H1 (cell line): ENCODE results near the gene INSM1. TPM values are rescaled to one million over a fixed set of nuclear protein-coding genes. Genes with fewer than 3 reads are reported as not detected.

Experiments
- CREB1 ChIP-seq: IDR thresholded peaks from 2 replicates; pipeline ENCODE4 v1.6.1; 2012; ENCODE audit warnings: inconsistent platforms
- JUN ChIP-seq: IDR thresholded peaks from 2 replicates; pipeline ENCODE4 v1.6.1; 2011; ENCODE audit warnings: low read depth, mild to moderate bottlenecking, improper control_type of control experiment, low read length
- RBBP5 ChIP-seq: IDR thresholded peaks from 2 replicates; pipeline ENCODE4 v1.7.1; 2012; ENCODE audit warnings: low read depth, mild to moderate bottlenecking, inconsistent platforms, low read length, moderate library complexity, borderline replicate concordance
- polyA plus RNA-seq, 7 experiments: library from polyadenylated mRNA; depleted of rRNA in 3 of 7; stranded (reverse) in 5 of 7; unstranded in 2 of 7; fragments of >200 nt in 5 of 7; fragments of 200-250 nt in 2 of 7; gene quantifications; 1 replicate in 5 of 7; 2 replicates in 1 of 7; 4 replicates in 1 of 7; pipeline versions ENCODE4 v1.2.1 to v1.2.3, GENCODE V29; 2011 to 2013; ENCODE audit warnings: missing spikeins in 2 of 7, mixed read lengths in 2 of 7
- total RNA-seq: library from RNA; stranded (reverse); fragmentation: NEBNext Ultra II Directional; extraction: Animal tissue kit (Norgen Biotek cat#: 25700); gene quantifications from 2 replicates; pipeline ENCODE4 v1.2.1, GENCODE V29; 2021
- TF ChIP-seq, protein P1 (sequence below): fragments of 300-600 bp; sonication (generic); IDR thresholded peaks from 2 replicates; pipeline ENCODE4 v1.7.1; 2012; ENCODE audit warnings: low read length, moderate library complexity, mild to moderate bottlenecking, inconsistent platforms; ENCODE audit not compliant: insufficient replicate concordance
- TF ChIP-seq, protein P2 (sequence below): IDR thresholded peaks from 2 replicates; pipeline ENCODE4 v1.6.1; 2012; ENCODE audit warnings: inconsistent platforms
- TF ChIP-seq, protein P3 (sequence below), 3 experiments: IDR thresholded peaks; 1 replicate in 2 of 3; 2 replicates in 1 of 3; pipeline versions ENCODE4 v1.5.1 to v1.6.1; 2011; ENCODE audit warnings: low read length in 3 of 3, mild to moderate bottlenecking in 3 of 3, inconsistent platforms in 2 of 3, low read depth in 1 of 3, moderate library complexity in 1 of 3; ENCODE audit not compliant: insufficient read depth in 1 of 3; ENCODE audit errors: control extremely low read depth in 1 of 3

Gene INSM1
- total and polyA plus RNA-seq, 2 of the 8 experiments (the other 6 are each of a cell fraction or from before 2014, with no cell fraction given) = 0.86 to 2.5 TPM

DNA sequence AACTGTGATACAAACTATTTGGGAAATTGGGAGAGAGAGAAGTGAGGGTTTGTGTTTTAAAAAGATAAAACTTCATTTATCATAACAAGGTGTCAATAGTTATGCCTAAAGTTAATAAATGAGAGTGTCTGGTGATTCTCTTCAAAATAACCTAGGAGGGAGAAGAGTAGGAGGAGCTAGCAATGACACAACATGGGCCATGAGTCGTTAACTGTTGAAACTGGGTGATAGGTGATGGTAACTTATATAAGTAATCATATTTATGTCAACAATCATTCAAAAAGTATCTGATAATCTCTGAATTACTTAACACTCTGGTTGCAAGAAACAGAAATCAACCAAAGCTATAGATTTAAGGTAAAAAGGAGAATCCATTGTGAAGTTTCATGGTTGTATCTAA lies 46.8 kb upstream of the INSM1 start (continued):
- TF ChIP-seq, protein P1, sequence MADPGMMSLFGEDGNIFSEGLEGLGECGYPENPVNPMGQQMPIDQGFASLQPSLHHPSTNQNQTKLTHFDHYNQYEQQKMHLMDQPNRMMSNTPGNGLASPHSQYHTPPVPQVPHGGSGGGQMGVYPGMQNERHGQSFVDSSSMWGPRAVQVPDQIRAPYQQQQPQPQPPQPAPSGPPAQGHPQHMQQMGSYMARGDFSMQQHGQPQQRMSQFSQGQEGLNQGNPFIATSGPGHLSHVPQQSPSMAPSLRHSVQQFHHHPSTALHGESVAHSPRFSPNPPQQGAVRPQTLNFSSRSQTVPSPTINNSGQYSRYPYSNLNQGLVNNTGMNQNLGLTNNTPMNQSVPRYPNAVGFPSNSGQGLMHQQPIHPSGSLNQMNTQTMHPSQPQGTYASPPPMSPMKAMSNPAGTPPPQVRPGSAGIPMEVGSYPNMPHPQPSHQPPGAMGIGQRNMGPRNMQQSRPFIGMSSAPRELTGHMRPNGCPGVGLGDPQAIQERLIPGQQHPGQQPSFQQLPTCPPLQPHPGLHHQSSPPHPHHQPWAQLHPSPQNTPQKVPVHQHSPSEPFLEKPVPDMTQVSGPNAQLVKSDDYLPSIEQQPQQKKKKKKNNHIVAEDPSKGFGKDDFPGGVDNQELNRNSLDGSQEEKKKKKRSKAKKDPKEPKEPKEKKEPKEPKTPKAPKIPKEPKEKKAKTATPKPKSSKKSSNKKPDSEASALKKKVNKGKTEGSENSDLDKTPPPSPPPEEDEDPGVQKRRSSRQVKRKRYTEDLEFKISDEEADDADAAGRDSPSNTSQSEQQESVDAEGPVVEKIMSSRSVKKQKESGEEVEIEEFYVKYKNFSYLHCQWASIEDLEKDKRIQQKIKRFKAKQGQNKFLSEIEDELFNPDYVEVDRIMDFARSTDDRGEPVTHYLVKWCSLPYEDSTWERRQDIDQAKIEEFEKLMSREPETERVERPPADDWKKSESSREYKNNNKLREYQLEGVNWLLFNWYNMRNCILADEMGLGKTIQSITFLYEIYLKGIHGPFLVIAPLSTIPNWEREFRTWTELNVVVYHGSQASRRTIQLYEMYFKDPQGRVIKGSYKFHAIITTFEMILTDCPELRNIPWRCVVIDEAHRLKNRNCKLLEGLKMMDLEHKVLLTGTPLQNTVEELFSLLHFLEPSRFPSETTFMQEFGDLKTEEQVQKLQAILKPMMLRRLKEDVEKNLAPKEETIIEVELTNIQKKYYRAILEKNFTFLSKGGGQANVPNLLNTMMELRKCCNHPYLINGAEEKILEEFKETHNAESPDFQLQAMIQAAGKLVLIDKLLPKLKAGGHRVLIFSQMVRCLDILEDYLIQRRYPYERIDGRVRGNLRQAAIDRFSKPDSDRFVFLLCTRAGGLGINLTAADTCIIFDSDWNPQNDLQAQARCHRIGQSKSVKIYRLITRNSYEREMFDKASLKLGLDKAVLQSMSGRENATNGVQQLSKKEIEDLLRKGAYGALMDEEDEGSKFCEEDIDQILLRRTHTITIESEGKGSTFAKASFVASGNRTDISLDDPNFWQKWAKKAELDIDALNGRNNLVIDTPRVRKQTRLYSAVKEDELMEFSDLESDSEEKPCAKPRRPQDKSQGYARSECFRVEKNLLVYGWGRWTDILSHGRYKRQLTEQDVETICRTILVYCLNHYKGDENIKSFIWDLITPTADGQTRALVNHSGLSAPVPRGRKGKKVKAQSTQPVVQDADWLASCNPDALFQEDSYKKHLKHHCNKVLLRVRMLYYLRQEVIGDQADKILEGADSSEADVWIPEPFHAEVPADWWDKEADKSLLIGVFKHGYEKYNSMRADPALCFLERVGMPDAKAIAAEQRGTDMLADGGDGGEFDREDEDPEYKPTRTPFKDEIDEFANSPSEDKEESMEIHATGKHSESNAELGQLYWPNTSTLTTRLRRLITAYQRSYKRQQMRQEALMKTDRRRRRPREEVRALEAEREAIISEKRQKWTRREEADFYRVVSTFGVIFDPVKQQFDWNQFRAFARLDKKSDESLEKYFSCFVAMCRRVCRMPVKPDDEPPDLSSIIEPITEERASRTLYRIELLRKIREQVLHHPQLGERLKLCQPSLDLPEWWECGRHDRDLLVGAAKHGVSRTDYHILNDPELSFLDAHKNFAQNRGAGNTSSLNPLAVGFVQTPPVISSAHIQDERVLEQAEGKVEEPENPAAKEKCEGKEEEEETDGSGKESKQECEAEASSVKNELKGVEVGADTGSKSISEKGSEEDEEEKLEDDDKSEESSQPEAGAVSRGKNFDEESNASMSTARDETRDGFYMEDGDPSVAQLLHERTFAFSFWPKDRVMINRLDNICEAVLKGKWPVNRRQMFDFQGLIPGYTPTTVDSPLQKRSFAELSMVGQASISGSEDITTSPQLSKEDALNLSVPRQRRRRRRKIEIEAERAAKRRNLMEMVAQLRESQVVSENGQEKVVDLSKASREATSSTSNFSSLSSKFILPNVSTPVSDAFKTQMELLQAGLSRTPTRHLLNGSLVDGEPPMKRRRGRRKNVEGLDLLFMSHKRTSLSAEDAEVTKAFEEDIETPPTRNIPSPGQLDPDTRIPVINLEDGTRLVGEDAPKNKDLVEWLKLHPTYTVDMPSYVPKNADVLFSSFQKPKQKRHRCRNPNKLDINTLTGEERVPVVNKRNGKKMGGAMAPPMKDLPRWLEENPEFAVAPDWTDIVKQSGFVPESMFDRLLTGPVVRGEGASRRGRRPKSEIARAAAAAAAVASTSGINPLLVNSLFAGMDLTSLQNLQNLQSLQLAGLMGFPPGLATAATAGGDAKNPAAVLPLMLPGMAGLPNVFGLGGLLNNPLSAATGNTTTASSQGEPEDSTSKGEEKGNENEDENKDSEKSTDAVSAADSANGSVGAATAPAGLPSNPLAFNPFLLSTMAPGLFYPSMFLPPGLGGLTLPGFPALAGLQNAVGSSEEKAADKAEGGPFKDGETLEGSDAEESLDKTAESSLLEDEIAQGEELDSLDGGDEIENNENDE = no peak
- TF ChIP-seq, protein P2, sequence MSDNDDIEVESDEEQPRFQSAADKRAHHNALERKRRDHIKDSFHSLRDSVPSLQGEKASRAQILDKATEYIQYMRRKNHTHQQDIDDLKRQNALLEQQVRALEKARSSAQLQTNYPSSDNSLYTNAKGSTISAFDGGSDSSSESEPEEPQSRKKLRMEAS = no peak
- TF ChIP-seq, protein P3, sequence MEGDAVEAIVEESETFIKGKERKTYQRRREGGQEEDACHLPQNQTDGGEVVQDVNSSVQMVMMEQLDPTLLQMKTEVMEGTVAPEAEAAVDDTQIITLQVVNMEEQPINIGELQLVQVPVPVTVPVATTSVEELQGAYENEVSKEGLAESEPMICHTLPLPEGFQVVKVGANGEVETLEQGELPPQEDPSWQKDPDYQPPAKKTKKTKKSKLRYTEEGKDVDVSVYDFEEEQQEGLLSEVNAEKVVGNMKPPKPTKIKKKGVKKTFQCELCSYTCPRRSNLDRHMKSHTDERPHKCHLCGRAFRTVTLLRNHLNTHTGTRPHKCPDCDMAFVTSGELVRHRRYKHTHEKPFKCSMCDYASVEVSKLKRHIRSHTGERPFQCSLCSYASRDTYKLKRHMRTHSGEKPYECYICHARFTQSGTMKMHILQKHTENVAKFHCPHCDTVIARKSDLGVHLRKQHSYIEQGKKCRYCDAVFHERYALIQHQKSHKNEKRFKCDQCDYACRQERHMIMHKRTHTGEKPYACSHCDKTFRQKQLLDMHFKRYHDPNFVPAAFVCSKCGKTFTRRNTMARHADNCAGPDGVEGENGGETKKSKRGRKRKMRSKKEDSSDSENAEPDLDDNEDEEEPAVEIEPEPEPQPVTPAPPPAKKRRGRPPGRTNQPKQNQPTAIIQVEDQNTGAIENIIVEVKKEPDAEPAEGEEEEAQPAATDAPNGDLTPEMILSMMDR (IDR thresholded peaks at IDR 0.05; ENCODE audit: control extremely low read depth in 1 of 3, insufficient read depth in 1 of 3, low read depth in 1 of 3, low read length in 3 of 3) = no peak
- TF ChIP-seq RBBP5 (no peak), JUN (no peak), CREB1 (no peak)
